Measurements from ENCODE around the gene PRRT4. TPM values are rescaled to one million over a fixed set of nuclear protein-coding genes. Genes with fewer than 3 reads are reported as not detected.

PRRT4 gene
- total RNA-seq, 1 experiment from 2014 or later = not detected

GRCh38 chr7:128404143-128404681 is 42.7 kb upstream of the PRRT4 start:
- Mint-ChIP-seq H3K4me1 (ENCODE audit: insufficient read depth, unreplicated experiment) (peaks cover 16% of the 10 kb centered on the region), H3K27me3 (ENCODE audit: insufficient read depth, unreplicated experiment) (no peaks in the 10 kb centered on the region), H3K36me3 (ENCODE audit: insufficient read depth, unreplicated experiment) (peaks cover 38% of the 10 kb centered on the region), H3K9me3 (ENCODE audit: unreplicated experiment) (no peaks in the 10 kb centered on the region), H3K4me3 (ENCODE audit: unreplicated experiment) (peak overlapping the region; percentile 80), H3K27ac (ENCODE audit: low read depth, unreplicated experiment) (peak overlapping the region; percentile 79)
- CTCF ChIA-PET = interaction anchor here (0.7 to 10.2 kb wide), 8 partner anchors 10 to 60 kb away, joined by 3 to 160 read pairs (median 7); partner anchors contain the start of gene RBM28
- intact Hi-C loops (cut with micrococcal nuclease) = no loop called here
- POLR2A ChIA-PET = interaction anchor here (1.2 to 1.4 kb wide), 3 partner anchors 8 to 51 kb away, joined by 4 to 6 read pairs (median 4); partner anchors contain the start of gene HILPDA
- BruUV-seq (replicated peaks) = no TSS peak
- TF ChIP-seq CTCF (IDR thresholded peaks at IDR 0.05; ENCODE audit: unreplicated experiment) = no peak
- DNase-seq (ENCODE audit: unreplicated experiment) = peak; percentile 32

GRCh38 chr7:128403676-128404075 is 42.2 kb upstream of the PRRT4 start:
- no TSS peak for BruUV-seq (replicated peaks)
- DNase-seq (ENCODE audit: unreplicated experiment) = no peak
- no peaks in the 10 kb centered on the region for H3K27me3 Mint-ChIP-seq (ENCODE audit: insufficient read depth, unreplicated experiment)
- peaks cover 12% of the 10 kb centered on the region for H3K4me1 Mint-ChIP-seq (ENCODE audit: insufficient read depth, unreplicated experiment)
- peak overlapping the region; percentile 80 for H3K4me3 Mint-ChIP-seq (ENCODE audit: unreplicated experiment)
- no peaks in the 10 kb centered on the region for H3K9me3 Mint-ChIP-seq (ENCODE audit: unreplicated experiment)
- ChIA-PET CTCF (interaction anchor here (0.6 to 10.2 kb wide), 12 partner anchors 11 to 488 kb away, joined by 3 to 160 read pairs (median 5); partner anchors contain the start of gene RBM28), POLR2A (interaction anchor here (1.4 kb wide), 1 partner anchor 52 kb away, joined by 4 read pairs; the partner anchor contains the start of gene HILPDA)
- TF ChIP-seq CTCF (IDR thresholded peaks at IDR 0.05; ENCODE audit: unreplicated experiment) = no peak
- intact Hi-C loops (cut with micrococcal nuclease) = no loop called here
- peak overlapping the region; percentile 79 for H3K27ac Mint-ChIP-seq (ENCODE audit: low read depth, unreplicated experiment)
- peaks cover 43% of the 10 kb centered on the region for H3K36me3 Mint-ChIP-seq (ENCODE audit: insufficient read depth, unreplicated experiment)

- POLR2A ChIA-PET = no interaction called here
- CTCF ChIA-PET = interaction anchor here (0.6 to 10.2 kb wide), 5 partner anchors 11 to 758 kb away, joined by 3 to 160 read pairs (median 17); no protein-coding TSS in a partner anchor
- Mint-ChIP-seq H3K36me3 (ENCODE audit: insufficient read depth, unreplicated experiment) (peaks cover 55% of the 10 kb centered on the region), H3K27me3 (ENCODE audit: insufficient read depth, unreplicated experiment) (no peaks in the 10 kb centered on the region), H3K4me3 (ENCODE audit: unreplicated experiment) (no peak overlapping the region), H3K27ac (ENCODE audit: low read depth, unreplicated experiment) (no peak overlapping the region), H3K9me3 (ENCODE audit: unreplicated experiment) (no peaks in the 10 kb centered on the region), H3K4me1 (ENCODE audit: insufficient read depth, unreplicated experiment) (peaks cover 12% of the 10 kb centered on the region)
- no TSS peak for BruUV-seq (replicated peaks)
- DNase-seq (ENCODE audit: unreplicated experiment) = no peak
- intact Hi-C loops (cut with micrococcal nuclease) = no loop called here
- no peak for TF ChIP-seq CTCF (IDR thresholded peaks at IDR 0.05; ENCODE audit: unreplicated experiment)
These were observed 40.9 kb upstream of the PRRT4 start for GRCh38 chr7:128402356-128402755.

- POLR2A ChIA-PET = no interaction called here
- no peak overlapping the region for H3K27ac Mint-ChIP-seq (ENCODE audit: low read depth, unreplicated experiment)
- CTCF ChIA-PET = interaction anchor here (0.6 to 10.2 kb wide), 10 partner anchors 9 to 72 kb away, joined by 3 to 160 read pairs (median 15); no protein-coding TSS in a partner anchor
- peaks cover 68% of the 10 kb centered on the region for H3K36me3 Mint-ChIP-seq (ENCODE audit: insufficient read depth, unreplicated experiment)
- BruUV-seq (replicated peaks) = no TSS peak
- H3K27me3 Mint-ChIP-seq (ENCODE audit: insufficient read depth, unreplicated experiment) = no peaks in the 10 kb centered on the region
- no peaks in the 10 kb centered on the region for H3K9me3 Mint-ChIP-seq (ENCODE audit: unreplicated experiment)
- intact Hi-C loops (cut with micrococcal nuclease) = no loop called here
- H3K4me3 Mint-ChIP-seq (ENCODE audit: unreplicated experiment) = no peak overlapping the region
- no peak for TF ChIP-seq CTCF (IDR thresholded peaks at IDR 0.05; ENCODE audit: unreplicated experiment)
- no peak for DNase-seq (ENCODE audit: unreplicated experiment)
- peaks cover 12% of the 10 kb centered on the region for H3K4me1 Mint-ChIP-seq (ENCODE audit: insufficient read depth, unreplicated experiment)
These were observed 39.1 kb upstream of the PRRT4 start for GRCh38 chr7:128400566-128400965.
